ENCODE measurements around the gene NACC2. TPM values are rescaled to one million over a fixed set of nuclear protein-coding genes. Genes with fewer than 3 reads are reported as not detected.

The NACC2 gene
- total and polyA plus RNA-seq, 2 of the 8 experiments (the other 6 are each of a cell fraction or from before 2014, with no cell fraction given) = 8.3 to 14.0 TPM

DNA sequence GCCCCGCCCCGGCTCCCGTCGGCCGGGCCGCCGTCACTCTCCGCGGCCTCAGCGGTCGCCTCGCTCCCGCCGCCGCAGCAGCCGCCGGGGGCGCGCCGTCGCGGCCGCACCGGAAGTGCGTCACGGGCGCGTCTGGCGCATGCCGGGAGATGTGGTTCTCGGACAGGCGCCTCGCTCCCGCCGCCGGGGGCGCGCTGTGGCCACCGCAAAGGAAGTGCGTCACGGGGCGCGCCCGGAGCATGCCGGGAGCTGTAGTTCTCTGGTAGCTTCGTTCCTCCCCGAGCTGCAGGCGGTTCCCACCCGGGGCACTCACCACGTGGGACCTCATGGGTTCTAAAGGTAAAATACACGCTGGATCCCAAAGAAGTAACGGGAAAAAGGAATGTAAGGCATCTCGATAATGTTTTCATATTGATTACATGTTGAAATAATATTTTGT lies 133.8 kb downstream of the NACC2 start, which contains the start of gene UBAC1 (continued):
- TF ChIP-seq SIX5 (IDR thresholded peaks at IDR 0.05; ENCODE audit: low read depth, low read length) (peak; percentile 92), RFX5 (IDR thresholded peaks at IDR 0.05; ENCODE audit: borderline replicate concordance, low read depth, low read length) (no peak), RBBP5 (IDR thresholded peaks at IDR 0.05; ENCODE audit: borderline replicate concordance, low read depth, low read length) (no peak), POU5F1 (IDR thresholded peaks at IDR 0.05; ENCODE audit: low read depth, low read length) (no peak), ASH2L (IDR thresholded peaks at IDR 0.05; ENCODE audit: low read length) (no peak)
- TF ChIP-seq, protein P1, sequence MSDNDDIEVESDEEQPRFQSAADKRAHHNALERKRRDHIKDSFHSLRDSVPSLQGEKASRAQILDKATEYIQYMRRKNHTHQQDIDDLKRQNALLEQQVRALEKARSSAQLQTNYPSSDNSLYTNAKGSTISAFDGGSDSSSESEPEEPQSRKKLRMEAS (IDR thresholded peaks at IDR 0.05) = peak; percentile 29; the same call in 1 of the 2 replicates
- TF ChIP-seq, protein P2, sequence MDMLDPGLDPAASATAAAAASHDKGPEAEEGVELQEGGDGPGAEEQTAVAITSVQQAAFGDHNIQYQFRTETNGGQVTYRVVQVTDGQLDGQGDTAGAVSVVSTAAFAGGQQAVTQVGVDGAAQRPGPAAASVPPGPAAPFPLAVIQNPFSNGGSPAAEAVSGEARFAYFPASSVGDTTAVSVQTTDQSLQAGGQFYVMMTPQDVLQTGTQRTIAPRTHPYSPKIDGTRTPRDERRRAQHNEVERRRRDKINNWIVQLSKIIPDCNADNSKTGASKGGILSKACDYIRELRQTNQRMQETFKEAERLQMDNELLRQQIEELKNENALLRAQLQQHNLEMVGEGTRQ (IDR thresholded peaks at IDR 0.05; ENCODE audit: low read length) = peak; percentile 24; the same call in 1 of the 2 replicates
